Glutamatergic neuron (in vitro differentiated cells): ENCODE data around the gene HECTD4. TPM values are rescaled to one million over a fixed set of nuclear protein-coding genes. Genes with fewer than 3 reads are reported as not detected.
A peak's percentile ranks its signal among the peaks of the same experiment; 100 is the strongest.
"Not testable (repeated sequence)": the region's sequence is repeated elsewhere in the genome, so short reads cannot be mapped to it uniquely, and the experiment has no call there.

ENCODE experiments used
- DNase-seq: peaks from one replicate; pipeline ENCODE4 v3.0.0; 2022
- H3K27ac Mint-ChIP-seq: one replicate; pipeline ENCODE4 v1.8.0; 2020; ENCODE audit warnings: mild to moderate bottlenecking, mixed read lengths, inconsistent platforms; ENCODE audit not compliant: unreplicated experiment
- H3K27me3 Mint-ChIP-seq: one replicate; pipeline ENCODE4 v1.8.0; 2020; ENCODE audit warnings: mild to moderate bottlenecking, moderate library complexity, mixed read lengths, inconsistent platforms; ENCODE audit not compliant: unreplicated experiment
- H3K36me3 Mint-ChIP-seq: one replicate; pipeline ENCODE4 v1.8.0; 2020; ENCODE audit warnings: mild to moderate bottlenecking, mixed read lengths, inconsistent platforms; ENCODE audit not compliant: unreplicated experiment
- H3K4me1 Mint-ChIP-seq: one replicate; pipeline ENCODE4 v1.8.0; 2020; ENCODE audit warnings: mild to moderate bottlenecking, low read depth, mixed read lengths, inconsistent platforms; ENCODE audit not compliant: unreplicated experiment
- H3K4me3 Mint-ChIP-seq: one replicate; pipeline ENCODE4 v1.8.0; 2020; ENCODE audit warnings: mild to moderate bottlenecking, mixed read lengths, inconsistent platforms; ENCODE audit not compliant: unreplicated experiment
- H3K9me3 Mint-ChIP-seq: one replicate; pipeline ENCODE4 v1.8.0; 2020; ENCODE audit warnings: mild to moderate bottlenecking, moderate library complexity, mixed read lengths, inconsistent platforms; ENCODE audit not compliant: unreplicated experiment
- total RNA-seq: library from RNA; stranded (reverse); fragmentation: NEBNext Ultra II Directional; extraction: Animal tissue kit (Norgen Biotek cat#: 25700); gene quantifications from one replicate; pipeline ENCODE4 v1.2.1, GENCODE V29; 2021; ENCODE audit not compliant: unreplicated experiment
- TF ChIP-seq, protein P1 (sequence below): fragments of 200-600 bp; sonication (generic); IDR thresholded peaks from one replicate; pipeline ENCODE4 v1.5.0; 2021; ENCODE audit not compliant: partially characterized antibody, unreplicated experiment

The HECTD4 gene
- total RNA-seq, 1 donor from 2014 or later: 261 TPM

GRCh38 chr12:112266473-112266872 is 115.8 kb downstream of the HECTD4 start:
- Mint-ChIP-seq H3K4me1 (no peaks in the 10 kb centered on the region), H3K9me3 (peaks cover 2% of the 10 kb centered on the region), H3K27ac (no peak overlapping the region), H3K4me3 (no peak overlapping the region), H3K27me3 (no peaks in the 10 kb centered on the region), H3K36me3 (peaks cover 7% of the 10 kb centered on the region)
- TF ChIP-seq, protein P1, sequence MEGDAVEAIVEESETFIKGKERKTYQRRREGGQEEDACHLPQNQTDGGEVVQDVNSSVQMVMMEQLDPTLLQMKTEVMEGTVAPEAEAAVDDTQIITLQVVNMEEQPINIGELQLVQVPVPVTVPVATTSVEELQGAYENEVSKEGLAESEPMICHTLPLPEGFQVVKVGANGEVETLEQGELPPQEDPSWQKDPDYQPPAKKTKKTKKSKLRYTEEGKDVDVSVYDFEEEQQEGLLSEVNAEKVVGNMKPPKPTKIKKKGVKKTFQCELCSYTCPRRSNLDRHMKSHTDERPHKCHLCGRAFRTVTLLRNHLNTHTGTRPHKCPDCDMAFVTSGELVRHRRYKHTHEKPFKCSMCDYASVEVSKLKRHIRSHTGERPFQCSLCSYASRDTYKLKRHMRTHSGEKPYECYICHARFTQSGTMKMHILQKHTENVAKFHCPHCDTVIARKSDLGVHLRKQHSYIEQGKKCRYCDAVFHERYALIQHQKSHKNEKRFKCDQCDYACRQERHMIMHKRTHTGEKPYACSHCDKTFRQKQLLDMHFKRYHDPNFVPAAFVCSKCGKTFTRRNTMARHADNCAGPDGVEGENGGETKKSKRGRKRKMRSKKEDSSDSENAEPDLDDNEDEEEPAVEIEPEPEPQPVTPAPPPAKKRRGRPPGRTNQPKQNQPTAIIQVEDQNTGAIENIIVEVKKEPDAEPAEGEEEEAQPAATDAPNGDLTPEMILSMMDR: no peak
- DNase-seq: no peak

- peak; percentile 23 for DNase-seq
- Mint-ChIP-seq H3K4me1 (no peaks in the 10 kb centered on the region), H3K27me3 (no peaks in the 10 kb centered on the region), H3K4me3 (no peak overlapping the region), H3K27ac (no peak overlapping the region), H3K36me3 (no peaks in the 10 kb centered on the region), H3K9me3 (no peaks in the 10 kb centered on the region)
- TF ChIP-seq, protein P1: no peak
Measured at GRCh38 chr12:112261559-112261958, 120.7 kb downstream of the HECTD4 start.

GRCh38 chr12:112258926-112259325 is 123.3 kb downstream of the HECTD4 start:
- Mint-ChIP-seq H3K9me3 (peaks cover under 1% of the 10 kb centered on the region), H3K27me3 (no peaks in the 10 kb centered on the region), H3K27ac (no peak overlapping the region), H3K36me3 (no peaks in the 10 kb centered on the region), H3K4me3 (no peak overlapping the region), H3K4me1 (no peaks in the 10 kb centered on the region)
- TF ChIP-seq, protein P1: no peak
- DNase-seq: no peak

DNA sequence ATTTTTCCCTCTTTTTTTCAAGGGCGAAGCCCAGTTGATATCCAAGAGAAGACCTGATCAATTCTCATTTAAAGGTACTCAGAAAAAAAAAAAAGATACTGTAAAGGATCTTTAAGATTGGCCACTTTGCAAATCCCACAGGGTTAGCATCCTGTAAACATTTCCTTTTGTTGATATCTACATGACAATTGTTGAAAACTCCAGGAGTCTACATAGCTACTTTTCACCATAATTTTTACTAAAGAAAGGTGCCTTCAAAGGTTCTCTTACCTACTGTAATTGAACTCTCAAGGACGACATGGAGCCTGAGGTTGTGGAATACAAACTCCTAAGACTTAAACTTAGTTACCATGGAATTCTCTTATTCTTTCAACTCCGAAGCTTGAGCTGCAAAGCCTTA is 125.5 kb downstream of the HECTD4 start:
- no peak for DNase-seq
- peaks cover 1% of the 10 kb centered on the region for H3K9me3 Mint-ChIP-seq
- H3K4me3 Mint-ChIP-seq: no peak overlapping the region
- H3K27ac Mint-ChIP-seq: no peak overlapping the region
- H3K4me1 Mint-ChIP-seq: no peaks in the 10 kb centered on the region
- TF ChIP-seq, protein P1: no peak
- H3K27me3 Mint-ChIP-seq: no peaks in the 10 kb centered on the region
- H3K36me3 Mint-ChIP-seq: no peaks in the 10 kb centered on the region

GRCh38 chr12:112252184-112252583 is 130.0 kb downstream of the HECTD4 start:
- no peaks in the 10 kb centered on the region for H3K36me3 Mint-ChIP-seq
- H3K27ac Mint-ChIP-seq: no peak overlapping the region
- DNase-seq: no peak
- peaks cover 1% of the 10 kb centered on the region for H3K9me3 Mint-ChIP-seq
- H3K27me3 Mint-ChIP-seq: no peaks in the 10 kb centered on the region
- H3K4me1 Mint-ChIP-seq: no peaks in the 10 kb centered on the region
- H3K4me3 Mint-ChIP-seq: no peak overlapping the region
- TF ChIP-seq, protein P1: no peak

- not testable (repeated sequence) for H3K36me3 Mint-ChIP-seq, DNase-seq, H3K4me3 Mint-ChIP-seq, H3K4me1 Mint-ChIP-seq, H3K27me3 Mint-ChIP-seq, H3K27ac Mint-ChIP-seq, H3K9me3 Mint-ChIP-seq
Measured at GRCh38 chr12:112244902-112245301, 137.3 kb downstream of the HECTD4 start.
